HG03442 (cell line): ENCODE measurements around the gene CACNG4.

Experiments
- ATAC-seq: cut with Tn5 transposase; IDR thresholded peaks from one replicate; pipeline ENCODE4 v1.9.1; 2021; ENCODE audit warnings: mild to moderate bottlenecking, moderate library complexity; ENCODE audit not compliant: unreplicated experiment

CACNG4 gene

GRCh38 chr17:66963909-66964771 is at the start of gene CACNG4:
Gene CACNG4, plus strand, starts transcription at chr17:66964707. Its CDS starts 205 bp downstream, at chr17:66964912.
- no peak for ATAC-seq

- no peak for ATAC-seq
Measured at GRCh38 chr17:66915204-66915611, 49.3 kb upstream of the CACNG4 start.

- no peak for ATAC-seq
Measured at GRCh38 chr17:66915792-66916191, 48.7 kb upstream of the CACNG4 start.

GRCh38 chr17:66916946-66917345 is 47.6 kb upstream of the CACNG4 start:
- ATAC-seq = no peak

GRCh38 chr17:66918896-66919295 is 45.6 kb upstream of the CACNG4 start:
- ATAC-seq = no peak

GRCh38 chr17:66920435-66920834 is 44.1 kb upstream of the CACNG4 start:
- no peak for ATAC-seq

- ATAC-seq = no peak
Measured at GRCh38 chr17:66920950-66921349, 43.6 kb upstream of the CACNG4 start.

- ATAC-seq = no peak
Measured at GRCh38 chr17:66923886-66924285, 40.6 kb upstream of the CACNG4 start.

- ATAC-seq = no peak
Measured at GRCh38 chr17:66925811-66926500, 38.6 kb upstream of the CACNG4 start.

GRCh38 chr17:66928949-66929348 is 35.6 kb upstream of the CACNG4 start:
- ATAC-seq = no peak

- no peak for ATAC-seq
Measured at GRCh38 chr17:66929591-66929990, 34.9 kb upstream of the CACNG4 start.

GRCh38 chr17:66930933-66931332 is 33.6 kb upstream of the CACNG4 start:
- no peak for ATAC-seq

GRCh38 chr17:66932311-66932710 is 32.2 kb upstream of the CACNG4 start:
- ATAC-seq = no peak

- ATAC-seq = no peak
Measured at GRCh38 chr17:66934040-66934439, 30.5 kb upstream of the CACNG4 start.

GRCh38 chr17:66935717-66936116 is 28.8 kb upstream of the CACNG4 start:
- ATAC-seq = no peak

GRCh38 chr17:66938656-66939055 is 25.9 kb upstream of the CACNG4 start:
- no peak for ATAC-seq

- ATAC-seq = no peak
Measured at GRCh38 chr17:66939461-66940114, 24.9 kb upstream of the CACNG4 start.

GRCh38 chr17:66941249-66941648 is 23.3 kb upstream of the CACNG4 start:
- no peak for ATAC-seq

GRCh38 chr17:66941773-66942450 is 22.6 kb upstream of the CACNG4 start:
- no peak for ATAC-seq

- ATAC-seq = no peak
Measured at GRCh38 chr17:66942451-66943264, 21.8 kb upstream of the CACNG4 start.
